ENCODE results near the gene ARHGEF19. TPM values are rescaled to one million over a fixed set of nuclear protein-coding genes. Genes with fewer than 3 reads are reported as not detected.

The ARHGEF19 gene
- total RNA-seq, 6 experiments from 2014 or later = 5.5 to 9.0 (median 7.2) TPM

- Mint-ChIP-seq H3K27ac (no peak overlapping the region), H3K9me3 (no peaks in the 10 kb centered on the region), H3K36me3 (ENCODE audit: low read depth) (no peaks in the 10 kb centered on the region), H3K4me3 (no peak overlapping the region), H3K4me1 (ENCODE audit: low read depth) (peaks cover 14% of the 10 kb centered on the region), H3K27me3 (ENCODE audit: insufficient read depth) (peaks cover 8% of the 10 kb centered on the region; the same call in 1 of the 2 replicates)
- TF ChIP-seq CTCF (IDR thresholded peaks at IDR 0.05) = no peak
- DNase-seq = no peak
These were observed 30.8 kb upstream of the ARHGEF19 start for GRCh38 chr1:16243215-16243610.

DNA sequence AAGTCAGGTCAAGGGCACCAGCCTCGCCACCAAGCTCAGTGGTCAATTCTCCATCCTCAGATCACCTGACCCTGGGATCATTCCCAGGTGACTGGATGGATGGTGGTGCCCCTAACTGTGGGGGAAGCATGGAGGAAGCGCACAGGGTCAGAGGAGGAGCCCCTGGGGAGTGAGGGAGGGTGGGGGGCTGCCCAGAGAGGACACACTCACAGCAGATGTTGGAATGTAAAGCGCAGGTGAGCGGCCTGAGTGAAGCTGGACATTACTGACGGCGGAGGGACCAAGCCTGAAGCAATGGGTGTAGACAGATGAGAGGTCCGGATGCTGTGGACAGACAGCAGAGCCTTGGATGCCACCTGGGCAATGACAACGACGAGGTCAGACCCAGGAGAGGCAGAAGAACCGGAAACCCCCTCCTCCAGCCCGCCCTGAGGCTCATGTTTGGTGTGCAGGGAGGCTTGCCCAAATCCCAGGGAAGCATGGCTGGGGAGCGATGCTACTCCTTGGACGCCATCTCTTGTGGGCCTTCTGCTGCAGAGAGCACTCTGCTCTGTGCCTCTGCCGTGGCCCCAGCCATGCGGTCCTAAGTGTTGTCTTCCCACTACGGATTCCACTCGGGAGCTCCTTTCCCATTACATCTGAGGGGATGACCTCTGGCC lies 30.2 kb upstream of the ARHGEF19 start:
- peaks cover 11% of the 10 kb centered on the region for H3K4me1 Mint-ChIP-seq (ENCODE audit: low read depth)
- no peak overlapping the region for H3K27ac Mint-ChIP-seq
- TF ChIP-seq CTCF (IDR thresholded peaks at IDR 0.05) = no peak
- no peak for DNase-seq
- no peaks in the 10 kb centered on the region for H3K9me3 Mint-ChIP-seq
- no peaks in the 10 kb centered on the region for H3K36me3 Mint-ChIP-seq (ENCODE audit: low read depth)
- H3K4me3 Mint-ChIP-seq = no peak overlapping the region
- H3K27me3 Mint-ChIP-seq (ENCODE audit: insufficient read depth) = peaks cover 8% of the 10 kb centered on the region; the same call in 1 of the 2 replicates

GRCh38 chr1:16241221-16241708 lies 28.8 kb upstream of the ARHGEF19 start:
- no peak overlapping the region for H3K4me3 Mint-ChIP-seq
- no peak overlapping the region for H3K27ac Mint-ChIP-seq
- no peak for DNase-seq
- no peaks in the 10 kb centered on the region for H3K9me3 Mint-ChIP-seq
- peaks cover 18% of the 10 kb centered on the region for H3K4me1 Mint-ChIP-seq (ENCODE audit: low read depth)
- H3K27me3 Mint-ChIP-seq (ENCODE audit: insufficient read depth) = peaks cover 8% of the 10 kb centered on the region; the same call in 1 of the 2 replicates
- no peak for TF ChIP-seq CTCF (IDR thresholded peaks at IDR 0.05)
- no peaks in the 10 kb centered on the region for H3K36me3 Mint-ChIP-seq (ENCODE audit: low read depth)

GRCh38 chr1:16239972-16240491 lies 27.6 kb upstream of the ARHGEF19 start:
- H3K4me3 Mint-ChIP-seq = no peak overlapping the region
- H3K27me3 Mint-ChIP-seq (ENCODE audit: insufficient read depth) = peaks cover 7% of the 10 kb centered on the region; the same call in 1 of the 2 replicates
- TF ChIP-seq CTCF (IDR thresholded peaks at IDR 0.05) = no peak
- H3K9me3 Mint-ChIP-seq = no peaks in the 10 kb centered on the region
- DNase-seq = no peak
- peaks cover 24% of the 10 kb centered on the region for H3K4me1 Mint-ChIP-seq (ENCODE audit: low read depth)
- no peaks in the 10 kb centered on the region for H3K36me3 Mint-ChIP-seq (ENCODE audit: low read depth)
- no peak overlapping the region for H3K27ac Mint-ChIP-seq

DNA sequence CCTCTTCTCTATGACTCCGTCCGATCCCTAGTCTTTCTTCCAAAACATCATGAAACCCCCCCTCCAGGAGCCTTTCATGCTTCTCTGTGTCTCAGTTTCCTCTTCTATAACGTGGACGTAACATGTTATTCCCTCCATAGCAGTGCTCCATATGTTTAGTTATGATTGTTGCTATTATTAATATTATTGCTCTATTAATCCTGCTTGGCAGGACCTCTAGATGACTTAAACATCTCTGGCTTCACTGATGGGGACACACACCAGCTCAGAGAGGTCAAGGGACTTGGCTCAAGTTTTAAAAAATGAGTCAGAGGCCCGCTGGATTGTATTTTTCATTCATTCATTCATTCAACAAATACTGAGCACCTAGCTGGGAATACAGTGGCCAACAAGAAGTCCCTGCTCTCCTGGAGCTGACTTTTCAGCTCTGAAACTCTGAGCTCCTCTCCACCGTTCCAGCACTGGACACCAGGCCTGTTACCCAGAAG lies 24.9 kb upstream of the ARHGEF19 start:
- no peaks in the 10 kb centered on the region for H3K9me3 Mint-ChIP-seq
- H3K36me3 Mint-ChIP-seq (ENCODE audit: low read depth) = no peaks in the 10 kb centered on the region
- H3K4me3 Mint-ChIP-seq = peak overlapping the region; percentile 90
- H3K4me1 Mint-ChIP-seq (ENCODE audit: low read depth) = peaks cover 18% of the 10 kb centered on the region
- DNase-seq = peak; percentile 56
- H3K27me3 Mint-ChIP-seq (ENCODE audit: insufficient read depth) = peaks cover 2% of the 10 kb centered on the region; the same call in 1 of the 2 replicates
- TF ChIP-seq CTCF (IDR thresholded peaks at IDR 0.05) = no peak
- H3K27ac Mint-ChIP-seq = peak overlapping the region; percentile 99

Data from HFFc6 (cell line).